NCI-H1048 (cell line): ENCODE data around the gene SIM1.

ENCODE experiments used
- DNase-seq: peaks from one replicate; lab custom pipeline; 2025; lab: John Stamatoyannopoulos, UW

Gene SIM1

DNA sequence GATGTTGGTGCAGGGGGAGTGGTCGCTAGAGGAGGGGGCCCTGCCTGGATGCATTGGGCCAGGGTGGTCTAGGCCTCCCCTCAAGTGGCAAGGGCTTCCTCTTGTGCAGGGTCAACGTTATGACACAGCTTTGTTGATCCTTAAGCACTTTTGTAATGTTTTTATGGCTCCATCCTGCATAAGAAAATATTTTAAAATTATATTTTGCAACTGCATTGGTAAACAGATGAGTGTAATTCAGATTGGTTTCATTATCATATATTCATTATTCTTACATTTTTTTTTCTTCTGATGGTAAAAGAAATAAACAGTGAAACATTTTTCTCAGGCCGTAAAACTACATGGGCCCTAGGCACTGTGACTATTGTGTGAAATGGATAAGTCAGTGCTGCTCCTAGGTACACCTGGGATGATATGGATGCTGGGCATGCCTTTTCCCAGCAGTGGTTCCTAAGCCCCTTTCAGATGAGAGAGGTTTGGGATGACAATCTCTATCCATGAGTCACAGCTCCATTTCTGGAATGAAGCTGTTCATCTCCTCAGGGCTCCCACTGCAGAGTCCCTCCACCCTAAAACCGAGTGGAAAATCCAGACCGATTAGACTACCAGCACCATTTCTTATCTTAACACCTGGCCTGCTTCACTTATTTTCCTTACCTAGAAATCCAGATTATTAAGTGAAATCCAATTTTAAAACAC, 5.8 kb upstream of the SIM1 start:
- no peak for DNase-seq

DNA sequence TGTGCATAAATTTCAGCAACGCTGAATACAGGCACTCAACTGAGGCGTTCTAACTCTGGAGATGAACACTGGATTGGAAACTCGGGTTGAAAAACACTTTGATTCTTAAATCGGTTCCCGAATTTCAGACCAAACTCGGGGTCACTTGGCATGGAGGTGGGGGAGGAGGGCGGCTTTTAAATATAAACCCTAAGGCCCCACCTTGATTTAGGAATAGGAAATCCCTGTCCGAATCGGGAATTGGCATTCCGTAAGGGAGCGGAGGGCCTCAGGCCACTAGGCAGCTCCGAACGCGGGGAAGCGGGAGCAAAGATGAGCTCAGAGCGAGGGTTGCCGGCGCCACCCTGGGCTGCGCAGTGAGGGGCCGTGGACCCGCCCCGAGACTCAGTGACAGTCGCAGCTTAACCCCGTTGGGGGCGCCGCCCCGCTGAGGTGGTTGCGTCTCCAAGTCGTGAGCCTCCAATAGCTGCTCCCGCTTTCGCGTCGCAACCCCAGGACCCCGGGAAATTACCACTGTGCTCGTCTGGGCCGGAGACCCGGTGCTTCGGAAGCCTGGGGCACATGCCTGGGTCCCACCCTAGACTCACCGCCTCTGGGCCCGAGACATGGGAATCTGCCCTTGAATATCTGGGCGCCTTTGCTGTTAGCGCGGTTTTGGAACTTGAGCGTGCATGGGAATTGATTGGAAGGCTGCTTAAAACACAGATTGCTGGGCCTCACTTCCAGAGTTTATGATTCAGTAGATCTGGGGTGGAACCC, 4.6 kb upstream of the SIM1 start:
- DNase-seq = no peak

DNA sequence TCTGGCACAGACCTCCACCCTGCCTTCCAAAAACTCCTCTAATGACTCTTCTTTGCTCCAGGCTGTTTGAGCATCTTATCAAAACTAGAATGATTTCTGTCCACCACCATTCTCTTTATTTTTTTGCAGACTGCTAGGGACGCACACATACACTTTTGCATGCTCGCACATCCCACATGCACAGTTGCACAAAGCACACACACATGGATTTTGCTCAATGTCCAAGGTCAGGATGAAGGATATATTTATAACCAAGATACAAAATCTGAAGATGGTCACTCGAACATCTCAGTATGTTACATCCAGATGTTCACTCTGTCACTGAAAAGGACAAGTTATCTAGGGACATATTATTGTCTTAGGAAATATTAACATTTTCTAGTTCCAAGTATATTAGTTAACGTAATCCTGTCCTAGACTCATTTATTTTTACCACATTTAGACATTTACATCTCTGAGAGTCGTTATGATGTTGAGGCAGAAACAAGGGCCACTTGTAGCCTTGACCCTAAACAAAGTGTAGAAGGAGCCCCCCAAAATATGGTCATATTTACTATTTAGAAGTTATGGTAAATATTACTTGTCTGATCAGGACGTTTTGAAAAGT, 3.4 kb upstream of the SIM1 start:
- no peak for DNase-seq

DNA sequence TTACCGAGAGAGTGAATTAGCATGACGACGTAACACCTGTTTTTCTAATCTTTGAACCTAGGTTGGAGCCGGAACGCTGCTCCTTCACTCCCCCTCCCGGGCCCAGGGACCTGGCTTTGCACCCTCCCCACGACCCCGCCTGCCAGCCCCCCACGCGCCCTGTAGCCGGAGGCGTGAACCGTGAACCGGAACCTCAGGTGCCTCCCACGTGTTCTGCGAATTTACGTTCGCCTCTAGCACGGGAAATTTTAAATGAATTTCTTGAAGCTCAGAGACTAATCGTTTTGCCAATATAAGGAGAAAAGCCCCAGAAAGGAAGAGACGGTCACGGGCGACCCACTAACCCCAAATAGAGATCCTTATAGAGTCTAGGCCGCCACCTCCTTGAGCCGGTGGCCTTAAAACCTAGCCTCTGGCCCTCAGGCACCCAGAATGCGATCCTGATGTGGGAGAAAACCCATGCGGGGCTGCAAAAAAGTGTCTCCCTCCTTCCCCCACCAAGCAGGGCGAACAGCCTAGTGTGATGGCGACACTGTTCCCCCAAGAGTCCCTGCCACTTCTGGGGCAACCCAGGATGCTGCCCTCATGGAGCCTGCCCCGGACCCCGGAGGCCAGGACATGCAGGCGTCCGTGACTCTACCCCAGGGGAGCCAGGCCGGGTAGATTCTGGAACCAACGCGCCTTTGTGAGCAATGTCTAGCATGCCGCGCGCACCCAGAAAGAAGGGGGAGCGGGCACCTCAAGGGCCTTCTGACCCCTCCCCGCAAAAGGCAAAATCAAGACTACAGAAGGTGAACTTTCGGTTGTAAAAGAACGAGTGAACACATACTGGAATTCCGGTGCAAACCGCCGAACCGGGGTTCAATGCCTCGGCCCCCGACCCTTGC, 2.7 kb upstream of the SIM1 start:
- no peak for DNase-seq

DNA sequence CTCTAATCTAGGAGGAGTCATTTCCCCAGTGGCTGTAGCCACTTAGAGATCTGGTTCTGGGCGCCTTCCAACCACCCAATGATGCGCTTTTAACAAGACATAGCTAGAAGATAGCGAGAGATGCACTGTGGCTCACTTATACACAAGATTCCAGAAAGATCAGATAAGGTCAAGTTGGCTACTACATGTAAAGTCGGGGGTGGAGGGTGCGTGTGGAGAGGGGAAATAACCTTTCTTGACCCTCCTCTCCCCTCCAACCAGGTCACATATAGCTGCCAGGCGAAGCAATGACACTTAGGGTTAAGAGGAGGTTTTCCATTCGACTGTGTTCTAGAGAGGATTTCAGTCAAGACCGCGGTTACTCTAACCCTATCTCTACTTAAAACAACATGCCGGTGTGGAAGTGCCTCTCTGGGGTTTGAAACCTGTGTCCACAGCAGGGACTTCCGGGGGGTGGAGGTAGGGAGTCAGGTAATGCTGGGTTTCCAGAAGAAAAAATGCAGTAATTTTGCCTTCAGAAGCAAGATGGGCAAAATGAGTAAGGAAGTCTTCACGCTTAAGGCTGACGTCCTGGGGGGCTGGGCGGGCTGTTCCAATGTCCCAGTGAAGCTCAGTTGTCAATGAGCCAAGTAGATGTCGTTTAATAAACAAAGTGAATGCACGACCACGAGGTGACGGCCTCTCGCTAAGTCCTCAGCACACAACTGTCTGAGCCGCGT, 1.8 kb upstream of the SIM1 start:
- no peak for DNase-seq

DNA sequence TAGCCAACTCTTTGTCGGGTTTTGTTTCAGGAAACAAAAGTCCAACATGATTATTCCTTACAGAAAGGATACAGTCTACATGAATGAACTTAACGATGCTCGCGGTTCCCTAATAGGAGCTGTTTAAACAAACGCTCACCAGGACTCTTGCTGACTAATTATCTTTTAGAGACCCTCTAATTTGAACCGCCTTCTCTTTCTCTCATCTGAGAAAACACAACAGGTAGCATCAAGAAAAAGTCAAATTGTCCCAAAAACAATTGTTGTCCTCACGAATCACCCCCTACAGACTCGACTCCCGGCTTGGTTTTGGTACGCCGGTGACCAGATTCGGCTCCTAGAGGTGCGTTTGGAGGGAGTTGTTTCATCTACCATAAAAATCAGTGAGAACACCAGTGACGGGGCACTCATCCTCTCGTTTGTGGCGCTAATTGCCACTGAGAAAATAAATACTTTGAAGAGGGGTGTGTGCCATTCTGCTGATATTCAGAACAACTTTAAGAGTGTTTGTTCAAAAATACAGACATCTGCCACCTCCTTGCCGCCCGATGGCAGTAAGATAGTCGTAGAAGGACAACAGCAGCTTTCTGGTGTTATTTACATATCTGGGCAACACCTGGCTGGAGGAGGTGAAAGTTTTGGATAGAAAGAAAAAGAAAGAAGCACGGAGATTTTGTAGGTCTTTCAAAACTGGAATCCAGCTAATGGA, 1.1 kb upstream of the SIM1 start:
- no peak for DNase-seq

DNA sequence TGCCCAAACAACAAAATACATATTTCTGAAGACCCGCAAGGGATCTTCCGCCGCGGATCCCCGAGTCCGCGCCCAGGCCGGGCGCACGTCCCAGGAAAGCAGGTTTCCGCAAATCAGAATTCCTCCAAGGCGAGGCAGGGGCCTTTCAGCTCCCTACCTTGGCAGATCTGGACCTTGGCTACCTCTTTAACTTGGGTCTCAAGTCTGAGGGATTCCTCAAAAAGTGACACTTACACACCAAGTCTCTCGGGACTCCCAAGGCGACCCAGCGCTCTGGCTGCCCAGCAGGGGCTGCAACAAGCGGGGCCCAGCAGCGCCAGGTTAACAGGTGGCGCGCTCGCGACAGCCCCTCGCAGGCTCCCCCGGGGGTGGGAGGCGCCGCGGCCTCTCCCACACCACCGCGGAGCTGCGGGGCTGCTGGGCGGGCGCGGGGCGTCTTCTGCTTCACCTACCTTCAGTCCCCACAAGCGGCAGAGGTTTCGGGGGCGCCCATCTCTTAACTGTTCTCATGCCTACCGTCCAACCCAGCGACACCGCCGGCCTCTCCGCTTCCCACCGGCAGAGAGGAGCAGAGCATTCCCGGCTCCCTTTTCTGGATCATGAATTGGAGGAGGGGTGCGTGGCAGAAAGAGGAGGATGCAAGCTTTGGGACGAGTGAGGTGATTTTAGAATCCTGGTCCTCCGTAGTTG, 414 bp downstream of the SIM1 start:
- no peak for DNase-seq

DNA sequence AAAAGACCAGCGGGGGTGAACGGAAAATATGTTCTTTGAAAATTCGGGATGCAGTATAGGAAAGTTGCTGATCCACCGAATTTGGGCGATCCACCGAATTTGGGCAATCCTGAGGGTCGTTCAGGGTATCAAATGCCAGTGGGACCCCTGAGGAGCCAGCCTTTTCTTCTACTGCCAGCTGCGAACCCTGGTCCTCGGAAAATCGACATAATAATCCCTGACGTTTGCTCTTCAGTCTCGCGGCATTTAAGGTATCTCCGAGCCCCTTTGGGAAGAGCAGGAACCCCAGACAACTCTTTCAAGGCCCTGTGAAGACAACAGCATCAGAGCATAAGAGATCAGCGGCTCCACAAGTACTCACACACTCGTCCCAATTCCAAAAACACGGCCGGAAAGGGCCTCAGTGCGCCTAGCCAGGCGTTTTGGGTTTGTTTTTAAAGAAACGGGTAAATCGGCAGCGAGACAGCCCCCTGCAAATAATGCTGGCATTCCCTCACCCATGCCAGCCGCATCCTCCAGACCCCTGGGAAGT, 1.0 kb downstream of the SIM1 start:
- no peak for DNase-seq

DNA sequence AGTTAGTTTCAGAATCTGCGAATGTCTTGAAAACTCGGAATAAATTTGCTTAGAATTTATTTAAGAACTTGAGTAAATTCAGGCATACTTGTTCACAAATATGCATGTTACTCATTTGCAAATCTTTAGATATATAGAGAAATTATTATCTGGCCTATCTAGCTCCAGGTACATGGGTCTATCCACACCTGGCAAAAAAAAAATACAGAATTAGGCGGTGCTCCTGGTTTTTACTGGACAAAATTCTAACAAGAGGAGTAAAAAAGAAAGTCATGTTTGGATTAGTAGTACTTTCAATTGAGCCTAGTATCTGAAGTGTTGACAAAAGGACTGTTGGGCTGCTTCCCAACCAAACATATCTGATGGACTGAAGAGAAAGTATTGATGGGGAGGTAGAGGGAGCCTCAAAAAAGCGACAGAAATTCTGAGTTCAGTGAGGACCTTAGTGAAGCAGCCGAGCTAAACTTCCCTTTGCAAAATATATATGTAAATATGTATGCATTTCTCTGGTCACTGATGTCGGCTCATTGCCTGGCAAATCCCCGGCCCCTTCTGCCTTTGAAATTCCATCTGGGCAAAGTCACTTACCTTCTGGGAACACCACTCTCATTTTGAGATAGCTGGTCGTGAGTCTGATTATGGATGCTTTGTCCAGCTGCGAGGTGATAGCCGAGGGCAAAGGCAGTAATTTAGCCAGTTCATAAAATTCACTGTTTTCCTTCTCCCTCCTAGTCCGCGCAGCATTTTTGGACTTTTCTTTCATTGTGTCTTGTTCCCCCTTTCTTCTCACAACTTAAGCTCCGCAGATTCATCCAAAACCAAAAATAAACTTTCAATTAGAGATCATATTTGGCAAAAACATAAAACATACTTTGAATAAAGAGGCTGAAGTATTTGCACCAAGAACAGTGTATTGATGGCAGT, 1.8 kb downstream of the SIM1 start:
- DNase-seq = no peak

DNA sequence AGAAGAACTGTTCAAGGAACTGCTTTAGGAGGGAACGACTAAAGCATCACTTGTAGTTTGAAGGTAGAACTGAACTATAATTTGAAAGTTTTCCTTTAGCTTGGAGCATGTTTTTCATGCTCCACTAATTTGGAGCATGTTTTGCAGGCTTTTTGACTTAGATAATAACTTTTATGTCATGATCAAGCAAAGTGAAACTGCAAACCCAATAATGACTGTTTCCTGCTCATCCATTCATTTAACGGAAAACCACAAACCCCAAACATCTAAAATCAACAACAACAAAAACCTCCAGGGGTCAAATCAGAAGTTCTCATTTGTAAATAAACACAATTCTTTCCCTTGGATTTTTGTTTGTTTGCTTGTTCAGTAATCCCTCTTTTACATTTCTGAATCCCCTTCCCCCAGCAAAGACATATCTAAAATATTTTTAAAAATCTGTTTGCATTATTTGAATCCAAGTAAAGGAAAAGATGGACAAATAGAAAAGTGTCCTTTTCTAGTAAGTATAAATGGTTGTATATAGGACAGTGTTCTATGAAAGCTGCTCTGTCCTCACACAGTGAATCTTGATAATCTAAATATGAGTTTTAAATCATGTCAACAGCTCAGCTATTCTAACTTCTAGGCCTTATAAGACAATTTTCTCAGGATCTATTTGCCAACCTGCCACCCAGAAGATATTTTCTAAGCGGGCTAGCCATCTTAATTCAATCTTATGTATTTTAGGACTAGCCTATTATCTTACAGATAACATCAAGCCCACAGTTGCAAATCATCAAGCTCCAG, 2.6 kb downstream of the SIM1 start:
- DNase-seq = no peak

DNA sequence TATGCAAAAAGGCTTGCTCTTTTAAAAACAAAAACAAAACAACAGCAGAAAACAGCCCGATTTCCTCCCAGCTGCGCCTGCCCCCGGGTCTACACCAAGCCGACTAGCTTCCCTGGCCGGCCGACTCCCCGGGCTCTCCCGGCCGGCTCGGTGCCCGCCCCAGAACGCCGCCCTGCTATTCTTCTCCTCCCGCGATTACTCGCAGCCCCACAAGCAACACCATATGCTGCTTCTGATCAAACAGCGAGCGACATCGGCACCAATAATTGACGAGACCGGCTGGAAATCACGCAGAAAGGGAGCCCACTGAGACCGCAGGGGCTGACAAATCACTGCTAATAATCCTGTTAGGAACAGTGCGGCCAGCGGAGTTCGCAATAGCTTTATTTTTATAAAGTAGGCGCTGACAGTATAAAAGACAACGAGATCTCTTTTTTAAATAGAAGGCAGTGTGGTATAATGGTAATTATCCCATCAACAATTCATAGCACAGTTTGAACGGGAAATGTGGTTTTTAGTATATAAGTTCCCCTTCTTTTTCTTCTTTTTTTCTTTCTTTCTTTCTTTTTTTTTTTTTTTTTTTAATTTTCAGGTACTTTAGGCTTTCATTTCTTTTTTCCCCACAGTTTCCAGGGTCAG, 3.3 kb downstream of the SIM1 start:
- no peak for DNase-seq

DNA sequence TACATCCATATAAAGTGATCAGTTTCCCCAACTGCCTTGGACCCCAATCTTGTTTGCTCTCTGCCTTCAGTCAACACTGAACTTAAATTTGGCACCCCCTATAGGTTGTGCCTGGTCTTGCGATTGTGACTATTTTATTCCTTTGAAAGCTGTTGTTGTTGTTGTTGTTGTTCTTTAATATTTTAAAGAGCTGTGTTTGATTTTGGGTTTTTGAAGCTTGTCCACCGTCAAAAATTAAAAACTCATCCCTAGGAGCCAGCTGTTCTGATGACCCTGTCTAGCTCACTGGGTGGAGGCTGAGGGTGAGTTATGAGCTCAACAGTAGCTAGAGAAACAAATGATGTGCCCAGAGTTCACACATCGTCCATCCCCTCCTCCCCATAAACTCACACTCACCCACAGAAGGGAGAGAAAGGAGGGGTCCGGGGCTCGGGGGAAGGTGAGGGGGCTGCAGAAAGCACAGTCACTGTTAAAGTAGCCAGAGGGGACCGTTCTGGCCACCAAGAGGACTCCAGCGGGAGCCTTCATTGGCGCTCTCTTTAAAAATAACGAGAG, 4.0 kb downstream of the SIM1 start:
- no peak for DNase-seq

DNA sequence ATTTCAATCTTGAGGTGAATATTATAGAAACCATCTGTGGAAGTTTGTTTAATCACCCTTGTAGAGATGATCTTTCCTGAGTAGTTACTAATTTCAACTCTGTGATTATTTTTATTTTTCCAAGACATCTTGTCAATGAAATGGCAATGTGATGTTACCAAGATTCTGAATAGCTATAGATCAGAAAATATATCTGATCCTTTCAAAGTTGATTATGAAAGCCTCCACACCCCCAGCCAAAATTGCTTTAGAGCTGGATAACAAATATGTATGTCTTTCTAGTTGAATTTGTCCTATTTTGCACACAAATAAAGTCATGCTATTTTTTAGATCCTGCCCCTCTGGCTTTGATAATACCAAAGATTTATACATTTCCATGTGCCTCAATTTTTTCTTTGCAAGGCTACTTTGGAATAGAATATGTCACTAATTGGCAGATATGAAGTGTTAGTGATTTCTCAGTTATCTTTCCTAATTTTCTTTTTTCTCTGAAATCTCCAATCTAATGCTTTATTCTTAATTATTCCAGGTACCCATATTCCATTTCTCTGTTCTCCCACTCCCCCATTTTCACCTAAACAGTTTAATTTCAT, 5.0 kb downstream of the SIM1 start:
- DNase-seq = no peak

DNA sequence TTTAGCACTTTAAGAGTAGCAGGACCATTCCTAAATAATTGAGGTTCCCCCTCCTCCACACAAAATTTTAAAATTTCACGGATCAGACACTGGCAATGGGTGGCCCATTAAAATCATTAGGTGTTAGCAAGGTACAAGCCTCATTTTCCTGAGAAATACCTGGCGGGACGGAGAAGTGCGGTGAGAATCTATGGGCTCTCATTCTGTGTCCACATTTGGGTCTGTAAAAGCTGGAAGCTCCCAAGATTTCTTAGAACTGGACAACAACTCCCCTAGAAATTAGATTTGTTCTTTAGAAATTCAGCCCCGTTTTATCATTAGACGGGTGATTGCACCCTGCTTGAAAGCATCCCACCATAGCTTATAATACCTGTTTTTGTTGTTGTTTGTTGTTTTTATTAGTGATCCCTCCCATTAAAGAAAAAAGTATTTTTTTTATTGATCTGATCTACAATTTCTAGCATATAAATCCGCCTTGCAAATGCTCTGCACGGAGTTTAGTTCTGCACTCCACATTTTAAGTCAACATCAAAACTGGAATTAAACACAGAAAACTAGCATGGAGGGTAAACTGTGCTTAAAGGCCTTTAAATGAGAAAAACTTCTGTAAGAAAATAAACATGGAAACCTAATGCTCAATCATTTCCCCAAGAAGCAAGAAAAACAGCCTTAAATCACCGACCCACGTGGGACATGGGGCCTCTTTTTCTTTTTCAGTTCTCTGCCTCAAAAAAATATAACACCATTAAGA, 5.7 kb downstream of the SIM1 start:
- no peak for DNase-seq

DNA sequence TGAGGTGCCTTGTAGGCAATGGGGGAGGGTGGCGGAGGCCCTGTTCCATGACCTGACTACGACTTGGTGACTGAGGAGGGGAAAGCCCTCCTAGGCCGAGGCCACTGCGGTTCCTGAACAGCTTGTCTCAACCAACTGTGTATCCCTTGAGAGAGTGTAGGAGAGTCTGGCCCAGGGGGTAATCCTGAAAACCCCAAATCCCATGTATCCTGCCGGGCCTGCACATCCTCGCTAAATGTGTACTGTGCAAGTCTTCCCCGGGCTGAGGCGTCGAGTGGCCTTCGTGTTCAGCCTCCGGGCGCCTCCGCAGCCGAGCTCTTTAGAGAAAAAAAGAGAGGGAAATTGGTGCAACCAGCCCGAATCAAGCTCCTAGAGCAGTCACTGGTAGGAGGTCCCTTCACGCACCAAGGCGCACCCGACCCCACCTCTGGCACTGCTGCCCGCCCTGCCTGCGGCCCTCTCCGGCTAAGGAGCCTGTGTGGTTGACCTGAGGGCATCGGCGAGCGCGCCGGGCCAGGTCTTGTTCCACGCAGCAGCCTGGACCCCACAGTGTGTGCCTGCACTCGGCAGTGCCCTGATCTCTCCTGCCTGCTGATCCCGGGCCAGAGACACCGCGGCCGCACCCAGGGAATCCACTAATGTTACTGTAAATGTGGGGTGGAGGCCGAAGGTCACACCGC, 7.3 kb downstream of the SIM1 start:
- DNase-seq = no peak

DNA sequence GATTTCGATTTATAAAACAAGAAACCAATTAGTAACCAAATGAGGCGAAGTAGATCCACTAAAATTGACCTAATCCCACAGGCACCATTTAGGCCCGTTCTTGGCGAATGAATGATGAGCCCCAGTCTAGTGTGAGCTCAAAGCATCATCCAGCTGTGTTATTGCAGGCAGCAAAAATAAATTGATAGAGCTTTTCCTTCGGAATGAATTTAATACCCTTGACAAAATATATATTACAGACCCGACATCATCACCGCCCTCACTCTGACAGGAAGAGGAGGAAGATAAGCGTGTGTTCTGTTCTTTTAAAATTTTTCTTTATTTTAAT, 7.8 kb downstream of the SIM1 start:
- DNase-seq = no peak
